WTC11 (cell line): ENCODE data around the gene CDC25A.

Experiments used
- EMX1 ChIP-seq: fragments of 250-450 bp; sonication (Bioruptor Pico); IDR thresholded peaks from 2 replicates; pipeline ENCODE4 v1.8.0; 2021; ENCODE audit warnings: mild to moderate bottlenecking
- FOXK1 ChIP-seq: sonication (generic); formaldehyde crosslinking; IDR thresholded peaks from 2 replicates; pipeline ENCODE4 v1.8.0; 2022; ENCODE audit warnings: mild to moderate bottlenecking, moderate library complexity, missing genetic modification reagents
- KAT7 ChIP-seq: sonication (generic); formaldehyde crosslinking; IDR thresholded peaks from 2 replicates; pipeline ENCODE4 v1.8.1; 2023; ENCODE audit warnings: missing genetic modification reagents, mild to moderate bottlenecking, borderline replicate concordance
- MXD4 ChIP-seq: fragments of 250-450 bp; sonication (Bioruptor Pico); IDR thresholded peaks from 2 replicates; pipeline ENCODE4 v1.8.0; 2021; ENCODE audit warnings: mild to moderate bottlenecking, moderate library complexity, borderline replicate concordance
- NFE2L1 ChIP-seq: sonication (generic); formaldehyde crosslinking; IDR thresholded peaks from 2 replicates; pipeline ENCODE4 v1.8.1; 2023; ENCODE audit warnings: missing genetic modification reagents
- NR3C1 ChIP-seq: sonication (generic); formaldehyde crosslinking; conservative IDR thresholded peaks from 2 replicates; pipeline ENCODE4 v1.8.1; 2023; ENCODE audit warnings: low read depth, mild to moderate bottlenecking, missing genetic modification reagents
- PRRX2 ChIP-seq: fragments of 250-450 bp; sonication (Bioruptor Pico); IDR thresholded peaks from 2 replicates; pipeline ENCODE4 v1.8.0; 2021; ENCODE audit warnings: mild to moderate bottlenecking
- USF2 ChIP-seq: sonication (generic); formaldehyde crosslinking; IDR thresholded peaks from 2 replicates; pipeline ENCODE4 v1.8.1; 2023; ENCODE audit warnings: mild to moderate bottlenecking, missing genetic modification reagents, moderate library complexity
- ZNF263 ChIP-seq: sonication (generic); formaldehyde crosslinking; IDR thresholded peaks from 2 replicates; pipeline ENCODE4 v1.8.1; 2022; ENCODE audit warnings: low read depth, mild to moderate bottlenecking, moderate library complexity, missing genetic modification reagents
- TF ChIP-seq, protein P1 (sequence below): fragments of 200-600 bp; IDR thresholded peaks from 2 replicates; pipeline ENCODE4 v1.8.0; 2022; ENCODE audit warnings: antibody characterized with exemption
- TF ChIP-seq, protein P2 (sequence below): sonication (generic); formaldehyde crosslinking; IDR thresholded peaks from 2 replicates; pipeline ENCODE4 v1.8.1; 2023; ENCODE audit warnings: mild to moderate bottlenecking, moderate library complexity, missing genetic modification reagents

GRCh38 chr3:48142316-48142870 lies 45.8 kb downstream of the CDC25A start:
- TF ChIP-seq KAT7 (CRISPR knock-in tag) (no peak), NFE2L1 (CRISPR knock-in tag) (no peak), USF2 (CRISPR knock-in tag) (no peak), NR3C1 (CRISPR knock-in tag) (no peak), ZNF263 (CRISPR knock-in tag) (no peak), PRRX2 (no peak), EMX1 (CRISPR knock-in tag) (no peak), FOXK1 (CRISPR knock-in tag) (no peak), MXD4 (CRISPR knock-in tag) (no peak)
- TF ChIP-seq, protein P1, sequence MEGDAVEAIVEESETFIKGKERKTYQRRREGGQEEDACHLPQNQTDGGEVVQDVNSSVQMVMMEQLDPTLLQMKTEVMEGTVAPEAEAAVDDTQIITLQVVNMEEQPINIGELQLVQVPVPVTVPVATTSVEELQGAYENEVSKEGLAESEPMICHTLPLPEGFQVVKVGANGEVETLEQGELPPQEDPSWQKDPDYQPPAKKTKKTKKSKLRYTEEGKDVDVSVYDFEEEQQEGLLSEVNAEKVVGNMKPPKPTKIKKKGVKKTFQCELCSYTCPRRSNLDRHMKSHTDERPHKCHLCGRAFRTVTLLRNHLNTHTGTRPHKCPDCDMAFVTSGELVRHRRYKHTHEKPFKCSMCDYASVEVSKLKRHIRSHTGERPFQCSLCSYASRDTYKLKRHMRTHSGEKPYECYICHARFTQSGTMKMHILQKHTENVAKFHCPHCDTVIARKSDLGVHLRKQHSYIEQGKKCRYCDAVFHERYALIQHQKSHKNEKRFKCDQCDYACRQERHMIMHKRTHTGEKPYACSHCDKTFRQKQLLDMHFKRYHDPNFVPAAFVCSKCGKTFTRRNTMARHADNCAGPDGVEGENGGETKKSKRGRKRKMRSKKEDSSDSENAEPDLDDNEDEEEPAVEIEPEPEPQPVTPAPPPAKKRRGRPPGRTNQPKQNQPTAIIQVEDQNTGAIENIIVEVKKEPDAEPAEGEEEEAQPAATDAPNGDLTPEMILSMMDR = no peak
- TF ChIP-seq, protein P2, sequence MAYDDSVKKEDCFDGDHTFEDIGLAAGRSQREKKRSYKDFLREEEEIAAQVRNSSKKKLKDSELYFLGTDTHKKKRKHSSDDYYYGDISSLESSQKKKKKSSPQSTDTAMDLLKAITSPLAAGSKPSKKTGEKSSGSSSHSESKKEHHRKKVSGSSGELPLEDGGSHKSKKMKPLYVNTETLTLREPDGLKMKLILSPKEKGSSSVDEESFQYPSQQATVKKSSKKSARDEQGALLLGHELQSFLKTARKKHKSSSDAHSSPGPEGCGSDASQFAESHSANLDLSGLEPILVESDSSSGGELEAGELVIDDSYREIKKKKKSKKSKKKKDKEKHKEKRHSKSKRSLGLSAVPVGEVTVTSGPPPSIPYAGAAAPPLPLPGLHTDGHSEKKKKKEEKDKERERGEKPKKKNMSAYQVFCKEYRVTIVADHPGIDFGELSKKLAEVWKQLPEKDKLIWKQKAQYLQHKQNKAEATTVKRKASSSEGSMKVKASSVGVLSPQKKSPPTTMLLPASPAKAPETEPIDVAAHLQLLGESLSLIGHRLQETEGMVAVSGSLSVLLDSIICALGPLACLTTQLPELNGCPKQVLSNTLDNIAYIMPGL (CRISPR knock-in tag) = no peak
